Central memory CD8-positive, alpha-beta T cell (primary cell): ENCODE results near the gene HSDL2.
"Not testable (repeated sequence)": the region's sequence is repeated elsewhere in the genome, so short reads cannot be mapped to it uniquely, and the experiment has no call there.

Source experiments
- ATAC-seq: fragments of 150-1000 bp; cut with Tn5 transposase; replicated peaks from 2 replicates; pipeline ENCODE4 v1.10.0; 2022; ENCODE audit warnings: mild to moderate bottlenecking, moderate FRiP score, moderate number of reproducible peaks; ENCODE audit not compliant: poor library complexity, severe bottlenecking; ENCODE audit errors: extremely low read depth
- DNase-seq, 2 donors: peaks; one replicate each; pipeline ENCODE4 v3.0.0; 2021; ENCODE audit warnings: low spot score in 2 of 2
- H3K27ac Mint-ChIP-seq: one replicate; pipeline ENCODE4 v1.8.0; 2022; ENCODE audit warnings: low read depth, mild to moderate bottlenecking, moderate library complexity, mixed read lengths
- H3K27me3 Mint-ChIP-seq: one replicate; pipeline ENCODE4 v1.8.0; 2022; ENCODE audit warnings: mixed read lengths
- H3K36me3 Mint-ChIP-seq: one replicate; pipeline ENCODE4 v1.8.0; 2022; ENCODE audit warnings: mild to moderate bottlenecking, moderate library complexity, mixed read lengths; ENCODE audit not compliant: insufficient read depth
- H3K4me1 Mint-ChIP-seq: one replicate; pipeline ENCODE4 v1.8.0; 2022; ENCODE audit warnings: mixed read lengths
- H3K4me3 Mint-ChIP-seq: one replicate; pipeline ENCODE4 v1.8.0; 2022; ENCODE audit warnings: mild to moderate bottlenecking, moderate library complexity, mixed read lengths
- H3K9me3 Mint-ChIP-seq: one replicate; pipeline ENCODE4 v1.8.0; 2022; ENCODE audit warnings: mixed read lengths

Gene HSDL2

GRCh38 chr9:112373666-112374065, 6.2 kb upstream of the HSDL2 start:
- not testable (repeated sequence) for H3K27me3 Mint-ChIP-seq, H3K9me3 Mint-ChIP-seq, H3K27ac Mint-ChIP-seq, H3K4me3 Mint-ChIP-seq, H3K36me3 Mint-ChIP-seq, ATAC-seq, DNase-seq
- H3K4me1 Mint-ChIP-seq, result peaks cover 19% of the 10 kb centered on the region

- H3K36me3 Mint-ChIP-seq, H3K9me3 Mint-ChIP-seq, ATAC-seq, H3K27me3 Mint-ChIP-seq, DNase-seq, H3K4me3 Mint-ChIP-seq, H3K27ac Mint-ChIP-seq: not testable (repeated sequence)
- H3K4me1 Mint-ChIP-seq, result peaks cover 24% of the 10 kb centered on the region
These were observed 5.7 kb upstream of the HSDL2 start for GRCh38 chr9:112374232-112374631.

GRCh38 chr9:112375361-112375760, 4.5 kb upstream of the HSDL2 start:
- Mint-ChIP-seq H3K4me3 (no peak overlapping the region), H3K27ac (no peak overlapping the region), H3K4me1 (peaks cover 29% of the 10 kb centered on the region), H3K9me3 (no peaks in the 10 kb centered on the region), H3K27me3 (no peaks in the 10 kb centered on the region), H3K36me3 (peaks cover 14% of the 10 kb centered on the region)
- ATAC-seq (no peak), DNase-seq (no peak)

- no peak overlapping the region for H3K4me3 Mint-ChIP-seq
- DNase-seq (no peak), ATAC-seq (no peak)
- peaks cover 45% of the 10 kb centered on the region for H3K4me1 Mint-ChIP-seq
- peaks cover 16% of the 10 kb centered on the region for H3K36me3 Mint-ChIP-seq
- H3K9me3 Mint-ChIP-seq, result no peaks in the 10 kb centered on the region
- H3K27me3 Mint-ChIP-seq, result no peaks in the 10 kb centered on the region
- no peak overlapping the region for H3K27ac Mint-ChIP-seq
These were observed 2.8 kb upstream of the HSDL2 start for GRCh38 chr9:112377087-112377486.

GRCh38 chr9:112377684-112378327, 2.1 kb upstream of the HSDL2 start:
- ATAC-seq (no peak), DNase-seq (no peak)
- peaks cover 45% of the 10 kb centered on the region for H3K4me1 Mint-ChIP-seq
- H3K4me3 Mint-ChIP-seq, result peak overlapping the region; percentile 98
- peaks cover 16% of the 10 kb centered on the region for H3K36me3 Mint-ChIP-seq
- no peaks in the 10 kb centered on the region for H3K27me3 Mint-ChIP-seq
- H3K27ac Mint-ChIP-seq, result peak overlapping the region; percentile 96
- no peaks in the 10 kb centered on the region for H3K9me3 Mint-ChIP-seq

- H3K27me3 Mint-ChIP-seq, result no peaks in the 10 kb centered on the region
- H3K27ac Mint-ChIP-seq, result peak overlapping the region; percentile 96
- H3K36me3 Mint-ChIP-seq, result peaks cover 18% of the 10 kb centered on the region
- ATAC-seq (no peak), DNase-seq (no peak)
- H3K4me3 Mint-ChIP-seq, result peak overlapping the region; percentile 98
- peaks cover 45% of the 10 kb centered on the region for H3K4me1 Mint-ChIP-seq
- no peaks in the 10 kb centered on the region for H3K9me3 Mint-ChIP-seq
These were observed 1.4 kb upstream of the HSDL2 start for GRCh38 chr9:112378328-112379176.

- Mint-ChIP-seq H3K27me3 (no peaks in the 10 kb centered on the region), H3K4me3 (peak overlapping the region; percentile 98), H3K4me1 (peaks cover 49% of the 10 kb centered on the region), H3K9me3 (no peaks in the 10 kb centered on the region), H3K27ac (peak overlapping the region; percentile 96), H3K36me3 (peaks cover 21% of the 10 kb centered on the region)
- DNase-seq (peak; percentile 91 to 97), ATAC-seq (peak; percentile 92)
These were observed 469 bp upstream of the HSDL2 start for GRCh38 chr9:112379177-112380101.

GRCh38 chr9:112380825-112381221, 915 bp downstream of the HSDL2 start:
- Mint-ChIP-seq H3K4me3 (peak overlapping the region; percentile 98), H3K36me3 (peaks cover 21% of the 10 kb centered on the region), H3K27me3 (no peaks in the 10 kb centered on the region), H3K4me1 (peaks cover 49% of the 10 kb centered on the region), H3K9me3 (no peaks in the 10 kb centered on the region), H3K27ac (peak overlapping the region; percentile 96)
- no peak for ATAC-seq
- no peak for DNase-seq

GRCh38 chr9:112382066-112382465, 2.2 kb downstream of the HSDL2 start:
- no peak for DNase-seq
- no peak overlapping the region for H3K27ac Mint-ChIP-seq
- peaks cover 53% of the 10 kb centered on the region for H3K4me1 Mint-ChIP-seq
- no peaks in the 10 kb centered on the region for H3K9me3 Mint-ChIP-seq
- ATAC-seq, result no peak
- H3K36me3 Mint-ChIP-seq, result peaks cover 21% of the 10 kb centered on the region
- no peak overlapping the region for H3K4me3 Mint-ChIP-seq
- H3K27me3 Mint-ChIP-seq, result no peaks in the 10 kb centered on the region

- Mint-ChIP-seq H3K9me3 (no peaks in the 10 kb centered on the region), H3K27ac (no peak overlapping the region), H3K36me3 (peaks cover 20% of the 10 kb centered on the region), H3K27me3 (no peaks in the 10 kb centered on the region), H3K4me3 (no peak overlapping the region), H3K4me1 (peaks cover 47% of the 10 kb centered on the region)
- ATAC-seq (no peak), DNase-seq (no peak)
These were observed 2.8 kb downstream of the HSDL2 start for GRCh38 chr9:112382501-112383364.

- no peak for ATAC-seq
- no peaks in the 10 kb centered on the region for H3K9me3 Mint-ChIP-seq
- peaks cover 33% of the 10 kb centered on the region for H3K4me1 Mint-ChIP-seq
- no peaks in the 10 kb centered on the region for H3K27me3 Mint-ChIP-seq
- H3K27ac Mint-ChIP-seq, result no peak overlapping the region
- no peak overlapping the region for H3K4me3 Mint-ChIP-seq
- H3K36me3 Mint-ChIP-seq, result peaks cover 14% of the 10 kb centered on the region
- DNase-seq, result no peak
These were observed 4.3 kb downstream of the HSDL2 start for GRCh38 chr9:112384219-112384618.

GRCh38 chr9:112384690-112385089, 4.8 kb downstream of the HSDL2 start:
- H3K27ac Mint-ChIP-seq, result no peak overlapping the region
- no peak for ATAC-seq
- H3K27me3 Mint-ChIP-seq, result no peaks in the 10 kb centered on the region
- H3K4me1 Mint-ChIP-seq, result peaks cover 29% of the 10 kb centered on the region
- no peak for DNase-seq
- H3K36me3 Mint-ChIP-seq, result peaks cover 9% of the 10 kb centered on the region
- H3K4me3 Mint-ChIP-seq, result no peak overlapping the region
- H3K9me3 Mint-ChIP-seq, result no peaks in the 10 kb centered on the region
